ENCODE data around the gene ANXA8.
"Not testable (repeated sequence)": the region's sequence is repeated elsewhere in the genome, so short reads cannot be mapped to it uniquely, and the experiment has no call there.

DNA sequence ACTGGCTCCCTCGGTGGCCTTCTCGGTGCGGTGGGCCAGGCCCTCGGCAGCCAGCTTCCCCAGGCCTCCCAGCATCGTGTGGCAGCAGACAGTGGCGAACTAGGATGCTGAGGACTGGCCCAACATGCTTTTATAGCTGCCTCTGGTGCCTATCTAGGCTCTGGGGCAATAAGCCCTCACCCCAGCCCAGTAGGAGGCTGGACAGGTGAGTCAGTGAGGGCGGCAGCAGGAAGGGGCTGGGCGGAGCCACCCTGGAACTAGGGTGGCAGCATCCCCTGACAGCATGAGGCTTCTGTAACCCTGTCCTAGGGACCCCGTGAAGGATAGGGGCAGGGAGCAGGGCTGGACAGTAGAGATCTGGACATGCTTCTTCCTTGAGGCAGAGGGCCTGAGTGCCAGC, 7.7 kb upstream of the ANXA8 start, which contains the start of gene FAM25G:
- TF ChIP-seq POLR2AphosphoS5 (IDR thresholded peaks at IDR 0.05; ENCODE audit: low read depth, low read length); POLR2A (IDR thresholded peaks at IDR 0.05; ENCODE audit: low read depth, low read length); TAF1 (IDR thresholded peaks at IDR 0.05; ENCODE audit: low read depth, low read length); SPI1 (IDR thresholded peaks at IDR 0.05; ENCODE audit: low read depth, low read length); PAX5 (IDR thresholded peaks at IDR 0.05; ENCODE audit: insufficient read depth, low read length, severe bottlenecking); POU2F2 (IDR thresholded peaks at IDR 0.05; ENCODE audit: low read depth, low read length): not testable (repeated sequence)
